Kidney (tissue), 14 donors: ENCODE results near the gene OPRD1. TPM values are rescaled to one million over a fixed set of nuclear protein-coding genes. Genes with fewer than 3 reads are reported as not detected.

ENCODE experiments used
- DNase-seq, 5 donors: peaks; one replicate each; pipeline ENCODE4 v3.0.0-alpha.2; 2013 to 2020
- FAIRE-seq: peaks from 2 replicates; lab custom pipeline; 2012; peaks lifted over from hg19 to GRCh38; lab: Jason Lieb, UNC
- H3K27ac ChIP-seq, 2 donors: one replicate each; pipeline ENCODE4 v1.7.0; 2013; ENCODE audit warnings: low read depth in 2 of 2, low read length in 2 of 2, inconsistent platforms in 1 of 2
- H3K27me3 ChIP-seq: one replicate; pipeline ENCODE4 v1.7.1; 2013; ENCODE audit warnings: low read length, inconsistent platforms; ENCODE audit not compliant: control insufficient read depth, insufficient read depth
- H3K36me3 ChIP-seq, 3 donors: one replicate each; pipeline versions ENCODE4 v1.7.0 to v1.7.1; 2013; ENCODE audit warnings: low read length in 3 of 3, control low read depth in 1 of 3, inconsistent platforms in 1 of 3; ENCODE audit not compliant: insufficient read depth in 3 of 3, control insufficient read depth in 2 of 3
- H3K4me1 ChIP-seq, 3 donors: one replicate each; pipeline versions ENCODE4 v1.7.0 to v1.7.1; 2013; ENCODE audit warnings: low read length in 3 of 3, inconsistent platforms in 1 of 3, low read depth in 1 of 3; ENCODE audit not compliant: control insufficient read depth in 2 of 3, insufficient read depth in 2 of 3
- H3K4me3 ChIP-seq, 3 donors: one replicate each; pipeline versions ENCODE4 v1.7.0 to v1.8.1; 2013; ENCODE audit warnings: low read length in 3 of 3, control low read depth in 1 of 3, inconsistent platforms in 1 of 3
- H3K9ac ChIP-seq, 3 donors: one replicate each; pipeline versions ENCODE4 v1.7.0 to v1.7.1; 2013; ENCODE audit warnings: low read length in 3 of 3, control low read depth in 1 of 3, inconsistent platforms in 1 of 3
- H3K9me3 ChIP-seq, 3 donors: one replicate each; pipeline versions ENCODE4 v1.7.0 to v1.7.1; 2013; ENCODE audit warnings: low read length in 3 of 3, control low read depth in 1 of 3, inconsistent platforms in 1 of 3; ENCODE audit not compliant: control insufficient read depth in 2 of 3, insufficient read depth in 1 of 3
- CTCF ChIP-seq: IDR thresholded peaks from 3 replicates; pipeline ENCODE4 v1.5.1; 2012; ENCODE audit warnings: mild to moderate bottlenecking, moderate library complexity, borderline replicate concordance; ENCODE audit not compliant: insufficient read depth; ENCODE audit errors: extremely low read depth
- intact Hi-C: fragments of 100-400 bp; cut with DNase I; formaldehyde crosslinking; loops from one replicate; pipeline ENCODE4 v1.11.1; 2022
- polyA plus RNA-seq: library from polyadenylated mRNA; stranded (reverse); fragments of 350-450 nt; fragmentation: Illumina TruSeq; extraction: RNeasy Lipid Tissue Mini Kit (QIAGEN cat#74804); gene quantifications from one replicate; pipeline ENCODE4 v1.2.3, GENCODE V29; 2014; ENCODE audit warnings: low read depth, low replicate concordance; ENCODE audit not compliant: insufficient read depth
- total RNA-seq: library from RNA; stranded (reverse); fragmentation: NEBNext Ultra II Directional; extraction: Animal tissue kit (Norgen Biotek cat#: 25700); gene quantifications from one replicate; pipeline ENCODE4 v1.2.1, GENCODE V29; 2021
- donor health status: control.
- donor health status: control.
- donor health status: control.
- donor health status: control.
- donor health status: control.
- donor health status: DM: yes; HTN: yes; CAD: no.
- donor health status: Normal renal cell carcinoma (clear cell type).

Gene OPRD1
- total and polyA plus RNA-seq, 2 donors from 2014 or later: not detected

GRCh38 chr1:28914228-28915030, 102.5 kb downstream of the OPRD1 start, which contains the start of gene EPB41:
TSS of gene EPB41 (plus strand) at chr1:28914569. CDS start at chr1:28987438, 72,869 bp downstream.
- Histone ChIP-seq H3K27me3 (no peaks in the 10 kb centered on the region), H3K9ac (peak within 1 kb of the TSS; percentile 5 to 82 (median 22)), H3K4me1 (peaks cover 0 to 8% (median 6%) of the 10 kb centered on the region in 3 donors), H3K4me3 (peak within 1 kb of the TSS; percentile 69 to 92 (median 73)), H3K9me3 (no peaks in the 10 kb centered on the region), H3K27ac (peak within 1 kb of the TSS in 1 of 2 donors; percentile 36), H3K36me3 (no peaks in the 10 kb centered on the region)
- FAIRE-seq (no peak), DNase-seq (peak; percentile 95 to 99 (median 97))
- intact Hi-C loops: no loop called here
- no peak for TF ChIP-seq CTCF

GRCh38 chr1:28915031-28915895, 103.3 kb downstream of the OPRD1 start:
- FAIRE-seq (no peak), DNase-seq (peak; percentile 63 to 82 (median 66))
- no peak for TF ChIP-seq CTCF
- Histone ChIP-seq H3K27ac (no peak overlapping the region), H3K36me3 (no peaks in the 10 kb centered on the region), H3K27me3 (no peaks in the 10 kb centered on the region), H3K9ac (peak overlapping the region in 2 of 3 donors; percentile 22 to 82), H3K4me1 (peaks cover 0 to 8% (median 6%) of the 10 kb centered on the region in 3 donors), H3K9me3 (no peaks in the 10 kb centered on the region), H3K4me3 (peak overlapping the region; percentile 69 to 92 (median 73))
- intact Hi-C loops: no loop called here

GRCh38 chr1:28917757-28918118, 105.8 kb downstream of the OPRD1 start:
- peaks cover 0 to 8% (median 6%) of the 10 kb centered on the region in 3 donors for H3K4me1 ChIP-seq
- no peaks in the 10 kb centered on the region for H3K9me3 ChIP-seq
- H3K36me3 ChIP-seq: no peaks in the 10 kb centered on the region
- no peak overlapping the region for H3K9ac ChIP-seq
- TF ChIP-seq CTCF: no peak
- no peak overlapping the region for H3K4me3 ChIP-seq
- DNase-seq: no peak
- H3K27ac ChIP-seq: no peak overlapping the region
- no peaks in the 10 kb centered on the region for H3K27me3 ChIP-seq
- FAIRE-seq: no peak
- intact Hi-C loops: no loop called here

Other genes with a start within 250 kb of the OPRD1 start
- 3.3 TPM for gene RAB42, start 219.9 kb upstream of the OPRD1 start, total RNA-seq
- 0.32 TPM for gene RAB42, start 219.9 kb upstream of the OPRD1 start, polyA plus RNA-seq
- 15.0 TPM for gene TAF12, start 169.1 kb upstream of the OPRD1 start, total RNA-seq
- gene TAF12, start 169.1 kb upstream of the OPRD1 start, polyA plus RNA-seq: 22.8 TPM
- gene RNU11, start 163.6 kb upstream of the OPRD1 start, total RNA-seq: not detected
- gene RNU11, start 163.6 kb upstream of the OPRD1 start, polyA plus RNA-seq: not detected
- gene GMEB1, start 143.4 kb upstream of the OPRD1 start, total RNA-seq: 14.9 TPM
- 4.0 TPM for gene GMEB1, start 143.4 kb upstream of the OPRD1 start, polyA plus RNA-seq
- gene YTHDF2, start 75.2 kb upstream of the OPRD1 start, total RNA-seq: 61.0 TPM
- gene YTHDF2, start 75.2 kb upstream of the OPRD1 start, polyA plus RNA-seq: 38.2 TPM
- 38.8 TPM for gene EPB41, start 102.4 kb downstream of the OPRD1 start, total RNA-seq
- gene EPB41, start 102.4 kb downstream of the OPRD1 start, polyA plus RNA-seq: 9.9 TPM